Measurements from ENCODE around the gene MYADML2.

MYADML2 gene

GRCh38 chr17:81911277-81911961, 35.6 kb downstream of the MYADML2 start, which contains the start of gene PCYT2:
Gene PCYT2 (minus strand): TSS chr17:81911399. CDS start chr17:81911355, 44 bp downstream.
- peak; percentile 88 to 94 for DNase-seq (ENCODE audit: low read depth in 2 of 2)

GRCh38 chr17:81910840-81911276, 36.2 kb downstream of the MYADML2 start:
- DNase-seq (ENCODE audit: low read depth in 2 of 2), result no peak

GRCh38 chr17:81909966-81910839, 36.8 kb downstream of the MYADML2 start:
- no peak for DNase-seq (ENCODE audit: low read depth in 2 of 2)

- DNase-seq (ENCODE audit: low read depth in 2 of 2), result no peak
These were observed 37.8 kb downstream of the MYADML2 start for GRCh38 chr17:81909231-81909630.

GRCh38 chr17:81908793-81909192, 38.2 kb downstream of the MYADML2 start:
- DNase-seq (ENCODE audit: low read depth in 2 of 2), result no peak

- DNase-seq (ENCODE audit: low read depth in 2 of 2), result no peak
These were observed 39.6 kb downstream of the MYADML2 start for GRCh38 chr17:81907219-81908145.

GRCh38 chr17:81906476-81907218, 40.4 kb downstream of the MYADML2 start:
- no peak for DNase-seq (ENCODE audit: low read depth in 2 of 2)

- DNase-seq (ENCODE audit: low read depth in 2 of 2), result no peak
These were observed 41.0 kb downstream of the MYADML2 start for GRCh38 chr17:81905993-81906392.

- no peak for DNase-seq (ENCODE audit: low read depth in 2 of 2)
These were observed 41.6 kb downstream of the MYADML2 start for GRCh38 chr17:81905424-81905875.

- DNase-seq (ENCODE audit: low read depth in 2 of 2), result no peak
These were observed 42.2 kb downstream of the MYADML2 start for GRCh38 chr17:81904600-81905423.

- no peak for DNase-seq (ENCODE audit: low read depth in 2 of 2)
These were observed 43.0 kb downstream of the MYADML2 start for GRCh38 chr17:81903896-81904599.

- no peak for DNase-seq (ENCODE audit: low read depth in 2 of 2)
These were observed 43.6 kb downstream of the MYADML2 start for GRCh38 chr17:81903415-81903831.

GRCh38 chr17:81902653-81903414, 44.2 kb downstream of the MYADML2 start:
- DNase-seq (ENCODE audit: low read depth in 2 of 2), result no peak

- no peak for DNase-seq (ENCODE audit: low read depth in 2 of 2)
These were observed 44.9 kb downstream of the MYADML2 start, which contains the start of gene NPB for GRCh38 chr17:81902023-81902652. Gene NPB (plus strand): TSS chr17:81902238. CDS start chr17:81902278, 40 bp downstream.

- DNase-seq (ENCODE audit: low read depth in 2 of 2), result no peak
These were observed 45.6 kb downstream of the MYADML2 start for GRCh38 chr17:81901167-81902022.

GRCh38 chr17:81900181-81900820, 46.7 kb downstream of the MYADML2 start:
- DNase-seq (ENCODE audit: low read depth in 2 of 2), result no peak

Data from activated CD4-positive, alpha-beta T cell treated with anti-CD3 and anti-CD28 coated beads for 24 hours (primary cell).